ENCODE data around the gene POLR2A. TPM values are rescaled to one million over a fixed set of nuclear protein-coding genes. Genes with fewer than 3 reads are reported as not detected.

The POLR2A gene
- total and polyA plus RNA-seq, 2 of the 13 experiments (the other 11 are each of a cell fraction or from before 2014, with no cell fraction given), result 17.8 to 18.3 TPM

GRCh38 chr17:7478276-7479212 is 5.6 kb upstream of the POLR2A start (continued):
- TF ChIP-seq SP2 (CRISPR knock-in tag; IDR thresholded peaks at IDR 0.05) (no peak), ZNF256 (CRISPR knock-in tag; conservative IDR thresholded peaks at IDR 0.05) (no peak), PAXIP1 (CRISPR knock-in tag; conservative IDR thresholded peaks at IDR 0.05) (no peak; the same call in 1 of the 2 replicates), ZNF567 (CRISPR knock-in tag; IDR thresholded peaks at IDR 0.05; ENCODE audit: borderline replicate concordance) (0 out of 2 replicates have a peak, but pooled peaks have one; percentile 49), ZBTB38 (CRISPR knock-in tag; IDR thresholded peaks at IDR 0.05) (no peak; the same call in 1 of the 2 replicates), BATF2 (CRISPR knock-in tag; IDR thresholded peaks at IDR 0.05) (0 out of 2 replicates have a peak, but pooled peaks have one; percentile 46), ZNF121 (CRISPR knock-in tag; IDR thresholded peaks at IDR 0.05) (no peak), ZNF510 (CRISPR knock-in tag; IDR thresholded peaks at IDR 0.05; ENCODE audit: low read depth) (no peak), ELF1 (CRISPR knock-in tag; IDR thresholded peaks at IDR 0.05) (no peak), DMTF1 (CRISPR knock-in tag; IDR thresholded peaks at IDR 0.05) (no peak), HOXD1 (CRISPR knock-in tag; IDR thresholded peaks at IDR 0.05) (0 out of 2 replicates have a peak, but pooled peaks have one; percentile 23), CTCF (CRISPR knock-in tag; IDR thresholded peaks at IDR 0.05) (no peak; the same call in 1 of the 2 replicates), POGK (CRISPR knock-in tag; conservative IDR thresholded peaks at IDR 0.05) (no peak), RBM39 (IDR thresholded peaks at IDR 0.05; ENCODE audit: low read depth, low read length, poor library complexity, severe bottlenecking) (peak; percentile 13), KMT2A (CRISPR knock-in tag; IDR thresholded peaks at IDR 0.05) (no peak), SUZ12 (IDR thresholded peaks at IDR 0.05; ENCODE audit: low read depth, low read length) (no peak), CCAR2 (optimal IDR thresholded peaks at IDR 0.05; ENCODE audit: low read depth, low read length) (no peak), SMARCC2 (IDR thresholded peaks at IDR 0.05) (no peak)

Measured in HepG2 (cell line).